OCI-LY1 (cell line): Measurements from ENCODE around the gene SETD1A.

Source experiments
- CTCF ChIP-seq: fragments of 200-600 bp; sonication (generic), shearing (Covaris generic); IDR thresholded peaks from 2 replicates; pipeline ENCODE4 v1.5.1; 2017; ENCODE audit warnings: mild to moderate bottlenecking, antibody characterized with exemption, low read length, moderate library complexity, mixed read lengths
- EZH2 ChIP-seq: fragments of 200-600 bp; sonication (generic), shearing (Covaris generic); IDR thresholded peaks from 2 replicates; pipeline ENCODE4 v1.8.0; 2017; ENCODE audit warnings: borderline replicate concordance, mixed run types, mild to moderate bottlenecking, antibody characterized with exemption, low read length, moderate library complexity, mixed read lengths

GRCh38 chr16:30925995-30926811, 31.4 kb upstream of the SETD1A start:
- TF ChIP-seq CTCF = no peak
- no peak for TF ChIP-seq EZH2
